ENCODE measurements around the gene ODAD3.
"Not testable (repeated sequence)": the region's sequence is repeated elsewhere in the genome, so short reads cannot be mapped to it uniquely, and the experiment has no call there.

The ODAD3 gene

DNA sequence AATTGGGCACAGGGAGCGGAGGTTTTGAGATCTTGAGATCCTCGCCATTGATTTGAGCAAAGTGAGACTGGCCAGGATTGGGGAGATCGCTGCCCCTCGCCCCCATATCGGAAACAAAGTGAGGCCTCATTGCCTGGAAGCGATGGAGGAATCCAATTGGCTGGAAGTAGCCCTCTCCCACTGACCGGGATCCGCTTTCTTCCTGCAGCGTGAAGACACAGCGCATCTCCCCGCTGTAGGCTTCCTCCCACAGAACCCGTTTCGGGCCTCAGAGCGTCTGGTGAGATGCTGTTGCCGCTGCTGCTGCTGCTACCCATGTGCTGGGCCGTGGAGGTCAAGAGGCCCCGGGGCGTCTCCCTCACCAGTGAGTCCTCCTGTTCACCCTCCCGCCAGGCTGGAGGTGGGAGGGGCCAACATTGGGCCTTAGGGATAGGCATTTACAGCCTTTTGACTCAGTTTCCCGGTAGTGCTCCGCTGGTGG, 952 bp upstream of the ODAD3 start:
- Mint-ChIP-seq H3K4me3 (peak overlapping the region; percentile 99), H3K27ac (peak overlapping the region; percentile 91), H3K9me3 (no peaks in the 10 kb centered on the region), H3K27me3 (peaks cover 2% of the 10 kb centered on the region), H3K4me1 (ENCODE audit: low read depth) (peaks cover 28% of the 10 kb centered on the region), H3K36me3 (ENCODE audit: low read depth) (peaks cover 54% of the 10 kb centered on the region)
- intact Hi-C loops (cut with micrococcal nuclease): loop anchor here (1.0 to 5.0 kb wide), 4 partner anchors 55 to 144 kb away; partner anchors contain the start of gene ZNF653

GRCh38 chr19:11434703-11435056, 241 bp downstream of the ODAD3 start:
- H3K4me3 Mint-ChIP-seq: peak overlapping the region; percentile 99
- H3K27ac Mint-ChIP-seq: peak overlapping the region; percentile 91
- H3K4me1 Mint-ChIP-seq (ENCODE audit: low read depth): peaks cover 28% of the 10 kb centered on the region
- no peaks in the 10 kb centered on the region for H3K9me3 Mint-ChIP-seq
- intact Hi-C loops (cut with micrococcal nuclease): loop anchor here (1.0 to 5.0 kb wide), 4 partner anchors 53 to 142 kb away; partner anchors contain the start of gene ZNF653
- peaks cover 10% of the 10 kb centered on the region for H3K27me3 Mint-ChIP-seq
- peaks cover 42% of the 10 kb centered on the region for H3K36me3 Mint-ChIP-seq (ENCODE audit: low read depth)

GRCh38 chr19:11433526-11433925, 1.4 kb downstream of the ODAD3 start:
- H3K9me3 Mint-ChIP-seq; H3K27ac Mint-ChIP-seq; H3K27me3 Mint-ChIP-seq; intact Hi-C loops (cut with micrococcal nuclease); H3K4me3 Mint-ChIP-seq: not testable (repeated sequence)
- peaks cover 28% of the 10 kb centered on the region for H3K4me1 Mint-ChIP-seq (ENCODE audit: low read depth)
- H3K36me3 Mint-ChIP-seq (ENCODE audit: low read depth): peaks cover 33% of the 10 kb centered on the region

- Mint-ChIP-seq H3K4me3 (no peak overlapping the region), H3K27ac (no peak overlapping the region), H3K27me3 (peaks cover 41% of the 10 kb centered on the region), H3K4me1 (ENCODE audit: low read depth) (peaks cover 24% of the 10 kb centered on the region), H3K9me3 (no peaks in the 10 kb centered on the region), H3K36me3 (ENCODE audit: low read depth) (no peaks in the 10 kb centered on the region)
- intact Hi-C loops (cut with micrococcal nuclease): no loop called here
These were observed 8.3 kb downstream of the ODAD3 start for GRCh38 chr19:11426656-11427055.

GRCh38 chr19:11425719-11426457, 9.0 kb downstream of the ODAD3 start:
- Mint-ChIP-seq H3K4me3 (no peak overlapping the region), H3K27me3 (peaks cover 45% of the 10 kb centered on the region), H3K9me3 (no peaks in the 10 kb centered on the region), H3K27ac (no peak overlapping the region), H3K4me1 (ENCODE audit: low read depth) (peaks cover 32% of the 10 kb centered on the region), H3K36me3 (ENCODE audit: low read depth) (no peaks in the 10 kb centered on the region)
- intact Hi-C loops (cut with micrococcal nuclease): no loop called here

DNA sequence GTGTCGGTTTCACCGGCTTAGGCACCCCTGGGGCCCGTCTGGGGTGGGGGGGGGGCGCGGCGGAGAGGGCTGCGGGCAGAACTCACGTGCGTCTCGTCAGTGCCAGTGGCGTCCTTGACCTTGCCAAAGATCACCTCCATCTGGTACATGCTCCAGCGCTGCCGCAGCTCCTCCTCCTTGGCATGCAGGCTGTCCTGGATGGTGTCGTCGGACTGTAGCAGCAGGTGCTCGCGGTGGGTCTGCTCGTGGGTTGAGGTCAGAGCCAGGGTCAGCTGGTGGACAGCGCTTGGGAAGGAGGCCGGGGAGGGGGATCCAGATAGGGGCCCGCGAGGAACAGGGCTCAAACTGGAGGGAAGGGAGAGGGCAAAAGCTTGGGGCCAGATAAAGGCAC, 11.1 kb downstream of the ODAD3 start:
- no peaks in the 10 kb centered on the region for H3K36me3 Mint-ChIP-seq (ENCODE audit: low read depth)
- H3K9me3 Mint-ChIP-seq: no peaks in the 10 kb centered on the region
- intact Hi-C loops (cut with micrococcal nuclease): loop anchor here (2.0 kb wide), 1 partner anchor 43 kb away; no protein-coding TSS in a partner anchor
- H3K27me3 Mint-ChIP-seq: peaks cover 54% of the 10 kb centered on the region
- no peak overlapping the region for H3K27ac Mint-ChIP-seq
- H3K4me3 Mint-ChIP-seq: no peak overlapping the region
- H3K4me1 Mint-ChIP-seq (ENCODE audit: low read depth): peaks cover 45% of the 10 kb centered on the region

GRCh38 chr19:11423164-11423790, 11.6 kb downstream of the ODAD3 start:
- Mint-ChIP-seq H3K27me3 (peaks cover 60% of the 10 kb centered on the region), H3K9me3 (no peaks in the 10 kb centered on the region), H3K36me3 (ENCODE audit: low read depth) (no peaks in the 10 kb centered on the region), H3K27ac (no peak overlapping the region), H3K4me3 (no peak overlapping the region), H3K4me1 (ENCODE audit: low read depth) (peaks cover 50% of the 10 kb centered on the region)
- intact Hi-C loops (cut with micrococcal nuclease): loop anchor here (2.0 kb wide), 1 partner anchor 42 kb away; no protein-coding TSS in a partner anchor

GRCh38 chr19:11422163-11423065, 12.5 kb downstream of the ODAD3 start:
- no peaks in the 10 kb centered on the region for H3K9me3 Mint-ChIP-seq
- peak overlapping the region; percentile 80 for H3K4me3 Mint-ChIP-seq
- peak overlapping the region; percentile 66 for H3K27ac Mint-ChIP-seq
- intact Hi-C loops (cut with micrococcal nuclease): loop anchor here (2.0 kb wide), 1 partner anchor 42 kb away; no protein-coding TSS in a partner anchor
- H3K4me1 Mint-ChIP-seq (ENCODE audit: low read depth): peaks cover 54% of the 10 kb centered on the region
- H3K36me3 Mint-ChIP-seq (ENCODE audit: low read depth): no peaks in the 10 kb centered on the region
- peaks cover 68% of the 10 kb centered on the region for H3K27me3 Mint-ChIP-seq

DNA sequence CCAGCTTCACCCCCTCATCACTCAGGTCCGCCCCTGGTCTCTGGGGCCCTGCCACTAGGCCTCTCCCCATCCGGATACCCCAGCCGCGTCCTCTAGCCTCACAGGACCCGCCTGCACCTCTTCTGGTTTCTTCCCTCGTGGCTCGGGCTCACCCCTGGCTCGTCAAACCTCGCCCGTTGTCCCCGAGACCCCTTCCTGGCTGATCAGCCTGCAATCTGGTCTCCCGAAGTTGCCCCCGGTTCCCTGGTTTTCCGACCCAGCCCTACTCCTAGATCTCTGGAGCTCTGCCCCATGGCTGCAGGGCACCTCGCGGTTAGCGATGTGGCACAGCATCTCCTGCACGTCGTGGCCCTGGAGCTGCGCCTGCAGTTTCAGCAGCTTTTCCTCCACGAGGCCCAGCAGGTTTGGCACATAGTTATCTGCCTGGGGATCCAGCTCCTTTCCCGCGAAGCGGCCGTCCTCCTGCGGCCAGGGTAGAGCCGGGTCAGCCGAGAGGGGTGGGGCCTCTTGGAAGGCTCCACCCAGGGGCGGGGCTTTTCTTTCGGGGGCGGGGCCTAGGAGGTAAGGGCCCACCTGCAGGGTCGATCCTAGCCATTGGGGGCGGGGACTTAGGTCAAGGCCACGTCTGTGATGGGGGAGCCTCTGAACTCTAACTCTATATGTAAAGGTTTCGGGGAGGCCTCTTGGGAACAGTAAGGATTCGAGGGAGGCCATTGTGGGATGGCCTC, 13.4 kb downstream of the ODAD3 start:
- Mint-ChIP-seq H3K9me3 (no peaks in the 10 kb centered on the region), H3K4me3 (peak overlapping the region; percentile 80), H3K4me1 (ENCODE audit: low read depth) (peaks cover 54% of the 10 kb centered on the region), H3K27ac (peak overlapping the region; percentile 37), H3K36me3 (ENCODE audit: low read depth) (no peaks in the 10 kb centered on the region), H3K27me3 (peaks cover 74% of the 10 kb centered on the region)
- intact Hi-C loops (cut with micrococcal nuclease): loop anchor here (2.0 kb wide), 1 partner anchor 41 kb away; no protein-coding TSS in a partner anchor

DNA sequence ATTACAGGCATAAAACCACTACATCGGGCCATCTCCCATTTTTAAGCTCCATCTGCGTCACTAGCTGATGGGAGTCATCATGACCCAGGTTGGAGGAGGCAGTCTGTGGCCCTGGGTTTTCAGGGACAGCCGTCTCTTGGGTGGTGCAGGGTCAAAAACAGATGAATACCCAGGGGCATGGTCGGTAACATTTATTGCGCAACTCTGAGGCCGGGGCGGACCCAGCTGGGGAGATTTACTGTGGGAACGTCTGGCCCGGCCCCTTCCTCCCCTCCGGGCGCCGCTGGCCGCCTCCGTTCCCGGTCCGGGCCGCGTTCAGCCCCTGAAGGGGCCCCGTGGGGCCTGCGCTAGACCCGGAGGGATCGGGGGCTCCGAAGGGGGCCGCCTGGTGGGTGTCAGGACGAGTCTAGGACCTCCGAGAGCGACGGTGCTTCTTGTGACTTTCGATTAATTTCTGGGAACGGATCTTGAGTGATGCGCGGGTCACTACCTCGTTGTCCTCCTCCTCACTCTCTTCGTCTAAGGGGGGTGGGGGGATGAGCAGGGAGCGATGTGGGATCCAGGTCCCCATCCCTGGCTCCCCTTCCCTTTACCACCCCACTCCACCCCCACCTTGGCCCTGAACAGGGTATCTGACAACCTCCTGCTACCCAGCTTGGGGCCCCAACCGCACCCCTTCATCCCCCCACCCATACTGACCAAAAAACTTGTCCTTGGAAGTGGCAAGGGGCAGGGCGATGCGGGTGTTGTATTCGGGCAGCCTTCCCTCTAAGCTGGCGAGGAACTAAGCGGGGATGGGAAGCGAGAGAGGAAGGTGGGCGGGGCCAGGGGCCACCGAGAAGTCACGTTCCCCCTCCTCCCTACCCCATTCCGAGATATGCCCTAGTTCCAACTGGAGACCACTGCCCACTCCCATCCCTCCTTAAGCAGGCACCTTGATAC, 14.2 kb downstream of the ODAD3 start:
- Mint-ChIP-seq H3K4me3 (peak overlapping the region; percentile 80), H3K9me3 (no peaks in the 10 kb centered on the region), H3K27ac (peak overlapping the region; percentile 24), H3K4me1 (ENCODE audit: low read depth) (peaks cover 54% of the 10 kb centered on the region), H3K27me3 (peaks cover 80% of the 10 kb centered on the region), H3K36me3 (ENCODE audit: low read depth) (no peaks in the 10 kb centered on the region)
- intact Hi-C loops (cut with micrococcal nuclease): no loop called here

GRCh38 chr19:11418549-11419506, 16.1 kb downstream of the ODAD3 start, which contains the start of gene RGL3:
Gene RGL3, minus strand, starts transcription at chr19:11419314. Its CDS starts 36 bp downstream, at chr19:11419278.
- Mint-ChIP-seq H3K36me3 (ENCODE audit: low read depth) (no peaks in the 10 kb centered on the region), H3K4me1 (ENCODE audit: low read depth) (peaks cover 51% of the 10 kb centered on the region), H3K27me3 (peaks cover 87% of the 10 kb centered on the region), H3K9me3 (no peaks in the 10 kb centered on the region), H3K27ac (no peak within 1 kb of the TSS), H3K4me3 (peak within 1 kb of the TSS; percentile 66)
- intact Hi-C loops (cut with micrococcal nuclease): no loop called here

Data from dendritic cell treated with granulocyte-macrophage colony-stimulating factor and Interleukin-4, amounts not matched to agents 40 ng/mL and 50 ng/mL, for 4 days (primary cell).